GM19351 (cell line): ENCODE results near the gene CHCHD10.

ENCODE experiments used
- ATAC-seq: cut with Tn5 transposase; IDR thresholded peaks from one replicate; pipeline ENCODE4 v1.9.1; 2021; ENCODE audit warnings: mild to moderate bottlenecking, moderate library complexity; ENCODE audit not compliant: unreplicated experiment

The CHCHD10 gene

GRCh38 chr22:23773483-23774113 is 5.8 kb upstream of the CHCHD10 start:
- no peak for ATAC-seq

GRCh38 chr22:23772649-23773473 is 5.1 kb upstream of the CHCHD10 start, which contains the start of gene MMP11:
TSS of gene MMP11 (plus strand) at chr22:23772849. CDS start at chr22:23772871, 22 bp downstream.
- no peak for ATAC-seq

- no peak for ATAC-seq
Measured at GRCh38 chr22:23772315-23772648, 4.5 kb upstream of the CHCHD10 start.

GRCh38 chr22:23769321-23769965 is 1.7 kb upstream of the CHCHD10 start:
- no peak for ATAC-seq

- ATAC-seq, result no peak
Measured at GRCh38 chr22:23767303-23767672, 484 bp downstream of the CHCHD10 start.

GRCh38 chr22:23764899-23765881 is 2.6 kb downstream of the CHCHD10 start:
- ATAC-seq, result no peak

GRCh38 chr22:23763954-23764353 is 3.8 kb downstream of the CHCHD10 start:
- ATAC-seq, result no peak

GRCh38 chr22:23763579-23763945 is 4.2 kb downstream of the CHCHD10 start:
- no peak for ATAC-seq

- no peak for ATAC-seq
Measured at GRCh38 chr22:23762842-23763578, 4.8 kb downstream of the CHCHD10 start, which contains the start of gene C22orf15. TSS of gene C22orf15 (plus strand) at chr22:23762990. CDS start at chr22:23763307, 317 bp downstream.

GRCh38 chr22:23760056-23760455 is 7.7 kb downstream of the CHCHD10 start:
- no peak for ATAC-seq

GRCh38 chr22:23759566-23759965 is 8.2 kb downstream of the CHCHD10 start:
- no peak for ATAC-seq

- ATAC-seq, result no peak
Measured at GRCh38 chr22:23756891-23757290, 10.9 kb downstream of the CHCHD10 start.

- no peak for ATAC-seq
Measured at GRCh38 chr22:23755711-23756110, 12.1 kb downstream of the CHCHD10 start.

- ATAC-seq, result no peak
Measured at GRCh38 chr22:23754980-23755636, 12.7 kb downstream of the CHCHD10 start.

GRCh38 chr22:23754220-23754919 is 13.4 kb downstream of the CHCHD10 start, which contains the start of gene VPREB3:
TSS of gene VPREB3 (minus strand) at chr22:23754425. CDS start at chr22:23754363, 62 bp downstream.
- no peak for ATAC-seq

GRCh38 chr22:23753385-23753784 is 14.4 kb downstream of the CHCHD10 start:
- ATAC-seq, result no peak

GRCh38 chr22:23752750-23753149 is 15.0 kb downstream of the CHCHD10 start:
- no peak for ATAC-seq

- no peak for ATAC-seq
Measured at GRCh38 chr22:23752090-23752691, 15.6 kb downstream of the CHCHD10 start.
